ENCODE data around the gene ABCC10.

Gene ABCC10

DNA sequence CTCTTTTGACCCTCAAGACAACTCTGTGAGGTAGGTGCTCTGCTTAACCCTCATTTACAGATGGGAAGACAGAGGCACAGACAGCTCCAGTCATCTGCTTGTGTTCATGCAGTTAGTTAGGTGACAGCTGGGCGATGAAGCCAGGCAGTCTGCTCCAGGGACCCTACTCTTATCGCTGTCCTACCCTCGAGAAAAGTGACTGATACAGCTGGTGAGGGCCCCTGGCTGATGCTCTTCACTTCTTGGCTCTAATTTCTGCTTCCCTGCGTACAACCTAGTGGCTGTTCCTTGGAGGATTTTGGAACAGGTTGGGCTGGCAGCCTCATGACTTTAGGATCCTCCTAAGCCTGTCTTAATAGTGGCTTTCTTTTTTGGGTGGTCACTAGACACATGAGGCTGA, 40.9 kb downstream of the ABCC10 start:
- in situ Hi-C loops (cut with MboI; ENCODE audit: low sequenced_read_pairs, unreplicated experiment) = no loop called here
- TF ChIP-seq, protein P1, sequence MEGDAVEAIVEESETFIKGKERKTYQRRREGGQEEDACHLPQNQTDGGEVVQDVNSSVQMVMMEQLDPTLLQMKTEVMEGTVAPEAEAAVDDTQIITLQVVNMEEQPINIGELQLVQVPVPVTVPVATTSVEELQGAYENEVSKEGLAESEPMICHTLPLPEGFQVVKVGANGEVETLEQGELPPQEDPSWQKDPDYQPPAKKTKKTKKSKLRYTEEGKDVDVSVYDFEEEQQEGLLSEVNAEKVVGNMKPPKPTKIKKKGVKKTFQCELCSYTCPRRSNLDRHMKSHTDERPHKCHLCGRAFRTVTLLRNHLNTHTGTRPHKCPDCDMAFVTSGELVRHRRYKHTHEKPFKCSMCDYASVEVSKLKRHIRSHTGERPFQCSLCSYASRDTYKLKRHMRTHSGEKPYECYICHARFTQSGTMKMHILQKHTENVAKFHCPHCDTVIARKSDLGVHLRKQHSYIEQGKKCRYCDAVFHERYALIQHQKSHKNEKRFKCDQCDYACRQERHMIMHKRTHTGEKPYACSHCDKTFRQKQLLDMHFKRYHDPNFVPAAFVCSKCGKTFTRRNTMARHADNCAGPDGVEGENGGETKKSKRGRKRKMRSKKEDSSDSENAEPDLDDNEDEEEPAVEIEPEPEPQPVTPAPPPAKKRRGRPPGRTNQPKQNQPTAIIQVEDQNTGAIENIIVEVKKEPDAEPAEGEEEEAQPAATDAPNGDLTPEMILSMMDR (IDR thresholded peaks at IDR 0.05; ENCODE audit: borderline replicate concordance, control extremely low read depth, extremely low read depth, insufficient read depth, missing control alignments) = no peak
- no peak for DNase-seq (ENCODE audit: low spot score)

DNA sequence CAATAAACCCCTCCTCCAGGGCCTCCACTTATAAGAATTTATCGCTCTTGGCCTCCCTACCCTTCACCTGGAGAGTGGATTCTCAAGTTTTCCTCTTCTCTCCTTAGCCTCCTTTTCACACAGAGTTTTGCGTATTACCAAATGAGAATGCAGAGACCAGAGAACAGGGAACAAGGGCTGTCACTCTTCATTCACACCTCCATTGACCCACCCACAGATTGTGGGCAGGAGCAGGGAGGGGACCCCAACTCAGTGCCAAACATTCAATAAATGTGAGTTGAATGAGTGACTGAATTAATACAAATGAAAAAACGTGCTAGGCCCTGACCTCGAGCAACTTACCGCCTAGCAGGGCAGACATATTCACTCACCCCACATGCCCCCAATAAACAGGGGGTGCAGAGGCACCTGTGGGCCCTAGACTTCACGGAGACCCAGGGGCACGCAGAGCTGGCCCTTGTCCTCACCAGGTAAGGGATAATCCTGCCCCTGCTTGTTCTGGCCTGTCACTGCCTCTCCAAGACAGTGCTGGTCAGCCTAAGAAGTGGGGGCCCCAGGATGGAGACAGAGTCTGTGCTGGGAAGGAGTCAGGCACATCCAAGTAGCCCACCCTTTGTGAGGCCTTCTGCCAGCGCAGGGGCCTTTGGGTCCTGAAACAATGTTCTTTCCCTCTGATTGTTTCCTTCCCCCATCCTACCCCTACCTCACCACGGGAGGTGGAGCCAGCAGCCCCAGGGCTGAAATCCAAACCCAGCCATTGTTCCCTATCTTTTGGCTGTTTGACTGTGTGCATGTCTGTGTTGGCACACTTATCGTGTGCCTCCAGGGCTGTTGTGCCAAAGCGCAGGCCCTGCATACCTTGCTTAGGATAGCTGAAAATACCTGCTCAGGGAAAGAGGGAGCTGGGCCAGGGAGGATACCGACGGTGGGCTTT, 41.7 kb downstream of the ABCC10 start:
- TF ChIP-seq, protein P1 (IDR thresholded peaks at IDR 0.05; ENCODE audit: borderline replicate concordance, control extremely low read depth, extremely low read depth, insufficient read depth, missing control alignments) = no peak
- DNase-seq (ENCODE audit: low spot score) = no peak
- in situ Hi-C loops (cut with MboI; ENCODE audit: low sequenced_read_pairs, unreplicated experiment) = no loop called here

GRCh38 chr6:43469947-43470346, 42.6 kb downstream of the ABCC10 start:
- no peak for DNase-seq (ENCODE audit: low spot score)
- in situ Hi-C loops (cut with MboI; ENCODE audit: low sequenced_read_pairs, unreplicated experiment) = no loop called here
- TF ChIP-seq, protein P1 (IDR thresholded peaks at IDR 0.05; ENCODE audit: borderline replicate concordance, control extremely low read depth, extremely low read depth, insufficient read depth, missing control alignments) = no peak

DNA sequence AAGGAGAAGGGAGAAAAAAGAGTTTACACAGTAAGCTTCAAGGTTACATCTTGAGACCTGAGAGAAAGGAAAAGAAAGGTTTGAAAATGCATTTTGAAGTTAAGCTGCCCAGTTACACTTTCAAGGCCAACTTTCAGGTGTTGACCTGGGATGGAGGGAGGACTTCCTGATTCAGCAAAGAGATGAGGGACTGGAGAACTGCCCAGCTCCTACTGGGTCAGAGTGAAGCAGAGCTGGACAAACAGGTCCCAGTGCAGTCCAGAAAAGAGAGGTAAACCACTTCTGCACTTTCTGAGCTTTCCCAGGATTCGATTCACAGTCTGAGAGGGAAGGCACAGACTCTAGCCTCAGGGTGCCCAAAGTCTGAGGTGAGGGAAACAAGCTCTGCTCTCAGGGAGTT, 44.1 kb downstream of the ABCC10 start:
- TF ChIP-seq, protein P1 (IDR thresholded peaks at IDR 0.05; ENCODE audit: borderline replicate concordance, control extremely low read depth, extremely low read depth, insufficient read depth, missing control alignments) = no peak
- in situ Hi-C loops (cut with MboI; ENCODE audit: low sequenced_read_pairs, unreplicated experiment) = no loop called here
- no peak for DNase-seq (ENCODE audit: low spot score)

DNA sequence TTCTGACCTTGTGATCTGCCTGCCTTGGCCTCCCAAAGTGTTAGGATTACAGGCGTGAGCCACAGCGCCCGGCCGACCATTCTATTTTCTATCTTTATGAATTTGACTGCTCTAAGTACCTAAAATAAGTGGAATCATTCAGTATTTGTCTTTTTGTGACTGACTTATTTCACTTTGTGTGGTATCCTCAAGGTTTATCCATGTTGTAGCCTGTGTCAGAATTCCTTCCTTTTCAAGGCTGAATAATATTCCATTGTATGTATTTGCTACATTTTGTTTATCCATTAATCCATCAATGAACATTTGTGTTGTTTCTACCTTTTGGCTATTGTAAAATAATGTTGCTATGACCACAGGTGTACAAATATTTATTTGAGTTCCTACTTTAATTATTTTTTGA, 45.2 kb downstream of the ABCC10 start:
- DNase-seq (ENCODE audit: low spot score) = no peak
- TF ChIP-seq, protein P1 (IDR thresholded peaks at IDR 0.05; ENCODE audit: borderline replicate concordance, control extremely low read depth, extremely low read depth, insufficient read depth, missing control alignments) = no peak
- in situ Hi-C loops (cut with MboI; ENCODE audit: low sequenced_read_pairs, unreplicated experiment) = no loop called here

DNA sequence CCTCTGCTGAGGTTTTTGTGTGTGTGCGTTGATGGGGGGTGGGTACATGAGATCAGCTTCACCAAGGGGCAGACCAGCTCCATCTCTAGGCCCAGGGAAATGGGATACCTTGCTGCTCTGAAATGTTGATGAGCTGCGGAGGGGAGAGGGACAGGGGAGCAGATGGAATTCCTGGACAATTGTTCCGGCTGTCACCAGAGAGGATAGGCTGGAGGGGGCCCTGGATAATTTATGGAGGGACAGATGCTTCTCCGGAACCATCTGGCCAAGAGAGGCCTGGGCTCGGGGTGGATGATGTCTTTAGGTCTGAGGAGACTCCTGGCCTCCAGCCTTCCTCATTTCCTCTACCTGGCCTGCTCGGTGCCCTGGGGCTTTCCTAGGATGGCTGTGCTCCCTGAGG, 48.2 kb downstream of the ABCC10 start:
- DNase-seq (ENCODE audit: low spot score) = no peak
- in situ Hi-C loops (cut with MboI; ENCODE audit: low sequenced_read_pairs, unreplicated experiment) = loop anchor here (25.0 kb wide), 1 partner anchor 213 kb away; no protein-coding TSS in a partner anchor
- TF ChIP-seq, protein P1 (IDR thresholded peaks at IDR 0.05; ENCODE audit: borderline replicate concordance, control extremely low read depth, extremely low read depth, insufficient read depth, missing control alignments) = no peak
